Endothelial cell of umbilical vein (primary cell): ENCODE measurements around the gene PTPN22. TPM values are rescaled to one million over a fixed set of nuclear protein-coding genes. Genes with fewer than 3 reads are reported as not detected.

Experiments used
- BruUV-seq: library from RNA; stranded (reverse); fragments of 400-500 nt; replicated peaks from 2 replicates; lab custom pipeline; 2021; lab: Mats Ljungman, UMichigan
- CTCF ChIA-PET: fragments of 300-600, 350-600 bp; sonication (Branson Sonifier 250); formaldehyde crosslinking; loops from one replicate; lab custom pipeline; 2021; ENCODE audit warnings: antibody characterized with exemption, inconsistent platforms; lab: Charles Lee
- POLR2A ChIA-PET: fragments of 300-600, 350-600 bp; sonication (Branson Sonifier 250); formaldehyde crosslinking; loops from one replicate; lab custom pipeline; 2021; ENCODE audit warnings: antibody characterized with exemption, inconsistent platforms; lab: Charles Lee
- DNase-seq: peaks from one replicate; pipeline ENCODE4 v3.0.0-alpha.2; 2011; ENCODE audit warnings: low read depth, low spot score
- FAIRE-seq: peaks from 2 replicates; lab custom pipeline; 2011; peaks lifted over from hg19 to GRCh38; lab: Jason Lieb, UNC
- H2AFZ ChIP-seq: 2 replicates; pipeline ENCODE4 v1.6.0; 2012; ENCODE audit warnings: low read depth, low read length, control low read depth, inconsistent platforms
- H3K27ac ChIP-seq: 2 replicates; pipeline ENCODE4 v1.5.1; 2011; ENCODE audit warnings: low read depth, mild to moderate bottlenecking, control low read depth, low read length, moderate library complexity; ENCODE audit not compliant: insufficient read depth
- H3K27me3 ChIP-seq, 2 experiments: 2 replicates each; pipeline versions ENCODE4 v1.6.0 to v1.6.1; 2011; ENCODE audit warnings: low read length in 2 of 2, mixed read lengths in 1 of 2; ENCODE audit not compliant: control insufficient read depth in 2 of 2, insufficient read depth in 2 of 2
- H3K36me3 ChIP-seq, 2 experiments: 2 replicates in 1 of 2; 3 replicates in 1 of 2; pipeline ENCODE4 v1.5.1; 2011; ENCODE audit warnings: low read length in 2 of 2, mild to moderate bottlenecking in 1 of 2, moderate library complexity in 1 of 2; ENCODE audit not compliant: control insufficient read depth in 2 of 2, insufficient read depth in 2 of 2; ENCODE audit errors: extremely low read depth in 1 of 2
- H3K4me1 ChIP-seq: 3 replicates; pipeline ENCODE4 v1.5.1; 2011; ENCODE audit warnings: mild to moderate bottlenecking, low read length; ENCODE audit not compliant: control insufficient read depth, insufficient read depth; ENCODE audit errors: extremely low read depth
- H3K4me2 ChIP-seq: 2 replicates; pipeline ENCODE4 v1.6.1; 2011; ENCODE audit warnings: low read length, control low read depth, mixed read lengths; ENCODE audit not compliant: insufficient read depth
- H3K4me3 ChIP-seq, 3 experiments: fragments of 200-600 bp in 1 of 3; sonication (generic), shearing (Covaris generic) in 1 of 3; replicated peaks in 1 of 3; 2 replicates each; pipeline ENCODE4 v1.5.1; 2011 to 2016; ENCODE audit warnings: control low read depth in 3 of 3, low read length in 3 of 3, mild to moderate bottlenecking in 2 of 3, inconsistent platforms in 1 of 3, low read depth in 1 of 3, moderate library complexity in 1 of 3; ENCODE audit not compliant: insufficient read depth in 1 of 3
- H3K79me2 ChIP-seq: 2 replicates; pipeline ENCODE4 v1.6.0; 2012; ENCODE audit warnings: low read length, inconsistent platforms; ENCODE audit not compliant: control insufficient read depth, insufficient read depth
- H3K9ac ChIP-seq: replicated peaks from 2 replicates; pipeline ENCODE3; 2011; ENCODE audit warnings: low read length, control low read depth; ENCODE audit not compliant: insufficient read depth; ENCODE audit errors: extremely low read depth
- H3K9me1 ChIP-seq: replicated peaks from 3 replicates; pipeline ENCODE4 v1.6.0; 2011; ENCODE audit warnings: mild to moderate bottlenecking, low read length; ENCODE audit not compliant: control insufficient read depth, insufficient read depth; ENCODE audit errors: extremely low read depth
- H3K9me3 ChIP-seq: replicated peaks from 2 replicates; pipeline ENCODE4 v1.5.1; 2012; ENCODE audit warnings: low read length, inconsistent platforms; ENCODE audit not compliant: control insufficient read depth, insufficient read depth
- H4K20me1 ChIP-seq: replicated peaks from 2 replicates; pipeline ENCODE3; 2011; ENCODE audit warnings: mild to moderate bottlenecking, low read length; ENCODE audit not compliant: control insufficient read depth, insufficient read depth; ENCODE audit errors: extremely low read depth
- CTCF ChIP-seq, 2 donors: IDR thresholded peaks; 1 replicate in 1 of 2; 2 replicates in 1 of 2; pipeline ENCODE4 v1.5.1; 2011; ENCODE audit warnings: low read length in 2 of 2, mild to moderate bottlenecking in 2 of 2, moderate library complexity in 2 of 2, control low read depth in 1 of 2, inconsistent platforms in 1 of 2, low read depth in 1 of 2; ENCODE audit not compliant: insufficient read depth in 1 of 2; ENCODE audit errors: extremely low read depth in 1 of 2
- EZH2 ChIP-seq: IDR thresholded peaks from 2 replicates; pipeline ENCODE4 v1.6.1; 2012; ENCODE audit warnings: borderline replicate concordance, low read depth, mild to moderate bottlenecking, moderate library complexity, low read length, inconsistent platforms; ENCODE audit not compliant: severe bottlenecking
- GATA2 ChIP-seq: IDR thresholded peaks from 2 replicates; pipeline ENCODE4 v1.7.0; 2011; ENCODE audit warnings: low read depth, mild to moderate bottlenecking, moderate library complexity, mixed read lengths, low read length; ENCODE audit not compliant: insufficient read length, insufficient read depth
- MAX ChIP-seq: IDR thresholded peaks from 2 replicates; pipeline ENCODE4 v1.6.1; 2011; ENCODE audit not compliant: insufficient read depth, insufficient read length
- POLR2A ChIP-seq: IDR thresholded peaks from 2 replicates; pipeline ENCODE4 v1.6.1; 2012; ENCODE audit warnings: low read depth, mild to moderate bottlenecking, control low read depth, low read length
- POLR2AphosphoS5 ChIP-seq: IDR thresholded peaks from 2 replicates; pipeline ENCODE4 v1.6.1; 2012; ENCODE audit warnings: low read depth, mild to moderate bottlenecking, control low read depth, low read length, moderate library complexity; ENCODE audit not compliant: insufficient read depth
- dilution Hi-C: fragments of 300-500 bp; cut with MboI; formaldehyde crosslinking; loops from one replicate; pipeline ENCODE4 v1.15.0; 2019; ENCODE audit warnings: low sequenced_read_pairs; ENCODE audit not compliant: extremely low pct_ligation_motif_present
- intact Hi-C: fragments of 100-400 bp; cut with micrococcal nuclease; formaldehyde crosslinking; loops from one replicate; pipeline ENCODE4 v1.10.0; 2022
- polyA plus RNA-seq, 4 experiments: library from polyadenylated mRNA; depleted of rRNA in 3 of 4; stranded (reverse) in 3 of 4; unstranded in 1 of 4; fragments of >200 nt; gene quantifications; 2 replicates each; pipeline versions ENCODE4 v1.2.1 to v1.2.3, GENCODE V29; 2011 to 2012; ENCODE audit warnings: missing spikeins in 1 of 4
- total RNA-seq: library from RNA; stranded (reverse); gene quantifications from 2 replicates; pipeline ENCODE4 v1.2.3, GENCODE V29; 2021

Gene PTPN22
- total and polyA plus RNA-seq, 2 donors (not counting 3 experiments of a cell fraction or from before 2014, with no cell fraction given), result not detected

- no peaks in the 10 kb centered on the region for H3K9me3 ChIP-seq
- dilution Hi-C loops, result no loop called here
- no peak overlapping the region for H3K27ac ChIP-seq
- H3K4me1 ChIP-seq, result no peaks in the 10 kb centered on the region
- no peak for DNase-seq
- ChIA-PET POLR2A (interaction anchor here (0.6 to 0.8 kb wide), 2 partner anchors 10 to 34 kb away, joined by 3 read pairs; no protein-coding TSS in a partner anchor), CTCF (no interaction called here)
- H3K36me3 ChIP-seq, result peaks cover 3 to 13% of the 10 kb centered on the region in 2 experiments
- no peak overlapping the region for H3K9ac ChIP-seq
- no peak overlapping the region for H3K4me2 ChIP-seq
- H3K9me1 ChIP-seq, result no peaks in the 10 kb centered on the region
- TF ChIP-seq CTCF (IDR thresholded peaks at IDR 0.05; ENCODE audit: extremely low read depth in 1 of 2, insufficient read depth in 1 of 2, low read depth in 1 of 2, low read length in 2 of 2) (no peak), EZH2 (no peak), POLR2A (no peak), POLR2AphosphoS5 (no peak), GATA2 (no peak), MAX (no peak)
- BruUV-seq, result no TSS peak
- H3K27me3 ChIP-seq, result no peaks in the 10 kb centered on the region
- no peak overlapping the region for H2AFZ ChIP-seq
- H4K20me1 ChIP-seq, result no peaks in the 10 kb centered on the region
- H3K4me3 ChIP-seq, result no peak overlapping the region
- no peak for FAIRE-seq
- intact Hi-C loops, result no loop called here
- H3K79me2 ChIP-seq, result peaks cover 1% of the 10 kb centered on the region
Observed at GRCh38 chr1:113769601-113769970, 101.9 kb downstream of the PTPN22 start.
